GM19455 (cell line): Measurements from ENCODE around the gene RNF152.

Source experiments
- ATAC-seq: cut with Tn5 transposase; IDR thresholded peaks from one replicate; pipeline ENCODE4 v1.9.1; 2021; ENCODE audit not compliant: unreplicated experiment

Gene RNF152

DNA sequence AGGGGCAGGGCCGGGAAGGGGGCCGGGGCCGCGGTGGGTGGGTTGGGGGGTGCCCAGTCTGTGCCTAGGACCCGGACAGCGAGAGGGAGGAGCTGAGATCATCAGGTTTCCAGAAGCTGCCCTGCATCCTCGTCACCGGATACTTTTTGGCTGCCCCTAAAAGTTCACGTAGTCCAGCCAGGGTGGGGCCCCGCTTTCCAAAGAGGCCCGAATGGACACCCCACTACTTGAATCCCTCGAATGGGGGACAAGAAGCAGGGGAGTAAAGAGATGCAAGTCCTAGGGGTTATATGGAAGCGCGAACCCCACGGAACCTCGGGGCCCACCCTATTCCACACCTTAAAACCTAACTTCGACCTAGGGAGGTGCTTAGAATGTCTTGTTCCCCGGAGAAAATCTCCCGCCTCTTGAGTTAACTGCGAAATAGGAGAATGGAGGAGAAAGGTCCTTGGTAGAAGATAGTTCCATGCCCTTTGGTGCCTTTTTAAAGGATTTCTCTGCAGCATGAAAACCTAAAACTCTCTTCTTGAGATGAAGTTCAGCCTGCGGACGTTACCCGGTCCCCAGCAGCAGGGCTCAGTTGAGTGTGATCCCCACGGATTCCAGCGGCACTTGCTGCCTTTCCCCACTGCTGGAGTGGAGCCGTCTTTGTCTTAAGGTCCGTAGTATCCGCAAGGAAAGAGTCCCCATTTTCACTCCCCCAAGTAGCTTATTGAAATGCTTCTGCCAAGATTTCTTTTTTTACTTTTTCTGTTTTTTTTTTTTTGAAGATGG is 2.1 kb upstream of the RNF152 start:
- ATAC-seq = no peak

DNA sequence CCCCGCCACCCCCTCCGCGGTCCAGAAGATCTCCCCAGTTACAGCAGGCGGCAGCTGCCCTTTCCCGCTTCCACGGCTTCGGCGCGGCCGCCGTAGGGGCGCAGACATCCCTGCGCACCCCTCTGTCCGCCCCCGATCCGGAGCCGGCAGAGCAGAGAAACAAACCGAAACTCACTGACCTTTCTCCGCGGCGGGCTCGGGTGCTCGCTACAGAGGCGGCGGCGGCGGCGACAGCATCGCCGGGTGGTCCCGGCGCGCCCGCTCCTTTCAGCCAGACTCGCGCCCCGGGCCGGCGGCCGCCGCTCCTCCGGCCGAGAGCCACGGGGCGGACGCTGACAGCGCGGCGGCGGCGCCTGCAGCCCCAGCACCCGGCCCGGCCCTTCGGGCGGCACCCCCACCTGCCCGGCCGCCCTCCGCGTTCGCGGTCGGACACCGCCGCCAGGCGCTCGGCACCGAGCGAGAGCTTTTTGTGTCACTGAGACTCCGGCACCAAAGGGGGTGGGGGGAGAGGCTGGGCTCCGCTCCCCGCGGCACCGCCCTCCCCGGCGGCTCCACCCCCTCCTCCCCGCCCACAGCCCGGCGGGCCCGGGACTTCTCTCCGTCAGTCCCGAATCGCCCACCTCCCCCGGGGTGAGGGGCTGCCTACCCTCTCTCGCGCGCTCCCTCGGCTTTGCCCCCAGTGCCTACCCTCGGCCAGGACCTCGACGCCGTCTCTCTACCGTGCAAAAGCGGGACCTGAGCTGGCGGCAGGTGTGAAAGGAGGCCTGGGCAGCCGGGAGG is 1.4 kb upstream of the RNF152 start:
- peak; percentile 93 for ATAC-seq

DNA sequence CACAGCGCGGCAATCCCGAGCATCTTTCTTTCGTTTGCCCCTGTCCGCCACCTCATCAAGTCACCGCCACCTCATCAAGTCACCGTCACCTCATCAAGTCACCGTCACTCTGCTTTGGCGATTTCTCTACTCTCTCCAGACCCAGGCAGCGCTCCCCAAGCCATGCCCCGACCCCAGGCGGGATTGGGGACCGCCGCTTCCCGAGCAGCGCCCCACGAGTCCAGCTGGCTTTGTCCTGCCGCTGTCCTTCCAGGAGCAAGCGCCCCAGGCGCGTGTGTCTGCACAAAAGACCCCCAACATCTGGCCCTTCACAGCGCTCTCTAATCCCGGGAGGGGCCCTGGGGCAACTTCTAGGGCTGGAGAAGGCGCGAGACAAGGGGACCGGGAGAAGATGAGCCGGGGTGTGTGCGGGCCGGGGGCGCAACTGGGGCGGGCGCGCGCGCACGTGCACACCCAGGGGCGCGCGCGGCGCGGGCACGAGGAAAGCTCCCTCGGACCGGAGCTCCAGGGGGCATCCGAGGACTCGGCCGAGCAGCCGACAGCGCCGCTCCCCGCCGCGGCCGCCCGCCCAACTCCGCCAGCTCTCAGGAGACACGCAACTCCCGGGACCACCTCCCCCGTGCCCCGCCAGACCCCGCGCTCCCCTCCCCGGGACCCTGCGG is 633 bp upstream of the RNF152 start:
- ATAC-seq = peak; percentile 23

DNA sequence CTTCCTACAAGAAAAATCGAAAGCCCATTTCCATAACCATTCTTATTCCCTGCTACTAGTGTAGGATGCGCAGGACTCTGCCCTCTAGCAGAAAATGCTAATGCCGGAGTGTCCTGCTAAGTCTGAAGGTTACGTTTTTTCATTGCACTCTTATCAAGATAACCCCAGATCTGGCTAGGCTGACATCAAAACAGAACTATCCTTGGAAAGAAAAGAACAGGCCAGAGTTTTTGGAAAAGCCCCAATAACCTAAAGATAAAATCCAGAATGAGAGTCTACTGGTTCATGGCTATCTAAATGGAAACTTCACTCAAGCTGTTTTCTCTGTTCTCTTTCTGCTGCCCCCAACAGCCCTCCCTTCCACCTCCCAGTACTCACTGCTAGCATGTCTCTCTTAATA is 913 bp downstream of the RNF152 start:
- ATAC-seq = no peak

DNA sequence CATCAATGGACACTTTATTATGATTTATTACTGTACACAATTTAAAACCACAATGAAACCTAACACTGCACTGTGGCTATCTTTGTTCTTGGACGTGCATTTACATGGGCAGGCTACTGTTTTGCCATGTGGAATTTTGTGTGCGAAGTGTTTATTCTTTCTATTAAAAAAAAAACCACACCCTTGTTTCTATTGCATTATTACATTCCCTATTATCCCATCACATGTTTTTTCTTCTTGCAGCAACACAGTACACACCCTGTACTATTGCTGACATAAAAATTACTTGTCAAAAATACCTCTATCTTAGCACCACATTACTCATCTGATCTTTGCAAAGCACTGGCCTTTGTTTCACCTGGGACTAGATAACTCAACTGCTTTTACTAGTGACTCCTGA is 1.5 kb downstream of the RNF152 start:
- no peak for ATAC-seq

DNA sequence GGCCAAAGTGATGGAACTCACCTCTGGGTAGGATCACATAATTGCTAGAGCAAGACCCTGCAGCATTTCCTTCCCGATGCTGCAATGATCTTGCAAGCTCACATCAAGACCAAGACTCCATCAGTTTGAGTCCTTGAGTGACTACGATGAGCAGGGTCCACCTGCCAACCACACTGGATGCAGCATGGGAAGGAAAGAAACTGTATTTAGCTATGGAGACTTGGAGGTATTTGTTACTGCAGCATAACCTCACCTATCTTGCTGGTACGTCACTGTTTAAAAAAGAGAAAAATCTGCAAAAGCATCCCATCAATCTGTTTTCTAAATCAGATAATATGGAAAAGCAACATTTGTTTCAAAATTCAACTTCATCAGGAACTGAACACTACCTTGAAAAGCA is 2.5 kb downstream of the RNF152 start:
- no peak for ATAC-seq

DNA sequence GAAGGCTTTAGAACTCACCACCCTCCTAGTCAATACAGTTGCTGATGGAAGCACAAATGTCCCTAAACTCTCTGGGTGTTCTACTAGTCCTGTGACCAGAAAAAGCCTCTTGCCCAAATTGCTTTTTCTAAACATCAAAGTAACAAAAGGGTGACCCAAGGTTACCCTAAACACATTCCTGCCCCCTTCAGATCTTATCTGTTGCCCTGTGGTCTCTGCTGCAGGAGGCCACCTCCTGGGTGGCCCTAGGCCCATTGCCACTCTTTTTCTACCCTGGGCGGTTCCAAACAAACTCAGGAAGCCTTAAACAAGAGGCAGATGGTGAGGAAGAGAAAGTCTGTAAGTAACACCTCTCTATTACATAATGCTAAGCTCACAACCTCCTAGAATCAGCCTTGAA is 3.3 kb downstream of the RNF152 start:
- ATAC-seq = no peak

DNA sequence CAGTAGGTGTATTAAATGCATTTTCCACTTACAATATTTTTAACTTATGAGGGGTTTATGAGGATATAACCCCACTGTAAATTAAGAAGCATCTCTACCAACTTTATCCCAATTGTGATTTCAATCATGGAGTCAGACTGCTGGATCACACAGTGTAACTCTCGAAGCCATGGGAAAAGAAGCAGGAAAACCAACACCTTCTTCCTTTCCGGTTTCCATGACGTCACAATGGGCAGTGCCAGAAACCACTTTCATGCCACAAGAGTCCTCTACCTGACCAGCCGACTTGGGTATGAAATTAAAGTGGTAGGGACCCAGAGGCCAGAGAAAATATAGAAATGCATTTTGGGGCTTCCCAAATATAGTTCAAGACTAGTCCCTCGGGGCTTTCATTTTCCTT is 4.2 kb downstream of the RNF152 start:
- no peak for ATAC-seq

DNA sequence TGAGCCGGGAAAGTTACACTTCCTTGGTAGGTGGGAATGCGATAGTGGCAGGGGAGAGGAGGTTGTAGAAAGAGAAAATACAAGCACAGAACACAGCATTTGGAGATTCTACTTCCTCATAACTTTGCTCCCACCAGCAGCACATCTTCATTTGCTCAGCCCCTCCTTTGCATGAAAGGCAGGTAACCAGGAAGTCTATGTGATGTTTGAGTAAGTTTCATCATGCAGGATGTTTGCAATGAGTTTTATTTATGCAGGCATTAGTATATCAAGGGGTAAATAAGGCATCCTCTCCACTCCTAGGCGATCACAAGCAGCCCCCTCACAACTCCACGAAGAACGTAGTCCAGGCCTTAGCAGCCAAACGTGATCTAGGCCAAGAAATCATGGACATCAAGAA is 5.0 kb downstream of the RNF152 start:
- ATAC-seq = no peak

DNA sequence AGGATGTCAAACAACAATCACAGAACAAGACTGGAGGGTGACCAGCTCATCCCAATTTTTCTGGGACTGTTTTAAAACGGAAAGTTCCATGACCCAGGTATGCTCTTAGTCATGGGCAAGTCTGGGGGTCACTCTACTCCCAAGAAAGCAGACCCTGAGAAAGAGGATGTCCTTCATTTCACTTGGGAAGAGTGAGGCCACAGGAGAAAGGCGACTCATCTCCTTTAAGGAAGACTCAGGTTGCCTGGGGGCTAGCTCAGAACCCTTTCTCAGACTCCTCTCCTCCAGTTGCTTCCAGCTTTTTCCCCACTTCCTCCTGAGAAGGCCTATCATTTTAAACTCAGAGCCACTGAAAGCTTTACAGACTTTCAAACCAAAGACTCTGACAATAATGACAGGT is 9.3 kb downstream of the RNF152 start:
- ATAC-seq = no peak

DNA sequence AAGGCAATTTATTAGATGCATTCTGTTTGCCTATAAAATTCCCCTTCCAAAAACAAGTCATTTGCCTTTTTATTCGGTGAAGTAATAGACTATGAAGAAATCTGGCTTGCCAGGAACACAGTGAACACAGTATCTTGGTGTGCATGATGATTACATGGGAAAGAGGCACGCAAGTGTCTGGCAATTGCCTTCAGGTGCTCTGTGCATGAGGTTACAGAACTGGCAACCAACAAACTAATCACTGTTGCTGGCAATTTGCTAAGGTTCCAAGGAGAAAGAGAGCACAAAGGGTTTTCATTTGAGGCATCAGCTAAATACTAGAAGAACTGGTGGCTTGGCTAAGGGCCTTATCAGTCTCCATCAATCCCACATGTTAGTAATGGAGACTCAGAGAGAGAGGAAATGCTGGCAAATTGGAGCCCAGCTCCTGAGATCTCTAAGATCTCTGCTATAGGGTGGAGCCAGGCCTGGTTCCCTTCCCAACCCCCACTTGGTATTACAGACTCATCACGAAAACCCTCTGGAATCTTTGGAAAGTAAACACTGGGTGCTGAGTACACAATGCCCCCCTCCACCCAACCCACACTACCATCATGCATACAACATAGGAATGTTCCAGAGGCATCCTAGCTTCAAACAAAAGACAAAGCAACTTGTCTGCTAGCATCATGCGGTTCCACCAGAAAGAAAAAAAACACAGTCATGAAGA is 10.4 kb downstream of the RNF152 start:
- ATAC-seq = no peak

DNA sequence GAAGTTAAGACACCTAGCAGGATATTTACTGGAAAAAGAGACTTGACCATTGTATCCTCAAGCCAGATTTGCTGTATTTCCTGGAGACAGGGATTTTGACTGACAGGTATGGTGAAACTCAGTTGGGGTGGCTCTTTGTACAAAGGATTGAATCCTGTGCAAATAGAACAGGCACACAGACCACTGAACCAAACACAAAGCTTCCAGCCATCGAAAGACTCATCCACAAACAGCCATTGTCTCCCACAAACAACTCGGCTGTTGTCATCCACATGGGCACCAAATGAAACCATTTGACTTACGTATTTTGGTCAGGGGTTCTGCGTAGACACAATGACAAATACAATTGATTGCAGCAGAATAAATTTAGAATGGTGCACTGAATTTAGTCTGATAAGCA is 15.9 kb downstream of the RNF152 start:
- no peak for ATAC-seq

DNA sequence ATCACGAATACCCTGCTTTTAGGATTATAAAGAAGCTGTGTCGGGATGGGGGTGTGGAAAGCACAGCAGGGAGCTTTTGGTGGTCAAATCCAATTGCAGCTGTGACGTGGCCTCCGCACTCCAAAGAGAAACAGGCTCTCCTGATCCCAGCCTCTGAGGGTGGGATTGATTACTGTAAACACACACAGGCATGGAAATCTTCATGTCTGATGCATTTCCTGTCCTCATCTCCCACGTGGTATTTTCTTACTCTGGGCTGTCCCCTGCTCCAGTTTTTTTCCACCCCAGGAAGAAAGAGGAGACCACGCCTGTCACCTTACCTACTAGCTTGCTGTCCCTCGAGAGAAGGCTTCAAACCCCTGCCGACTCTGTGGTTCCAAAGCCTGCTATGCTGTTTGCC is 22.7 kb downstream of the RNF152 start:
- ATAC-seq = no peak

DNA sequence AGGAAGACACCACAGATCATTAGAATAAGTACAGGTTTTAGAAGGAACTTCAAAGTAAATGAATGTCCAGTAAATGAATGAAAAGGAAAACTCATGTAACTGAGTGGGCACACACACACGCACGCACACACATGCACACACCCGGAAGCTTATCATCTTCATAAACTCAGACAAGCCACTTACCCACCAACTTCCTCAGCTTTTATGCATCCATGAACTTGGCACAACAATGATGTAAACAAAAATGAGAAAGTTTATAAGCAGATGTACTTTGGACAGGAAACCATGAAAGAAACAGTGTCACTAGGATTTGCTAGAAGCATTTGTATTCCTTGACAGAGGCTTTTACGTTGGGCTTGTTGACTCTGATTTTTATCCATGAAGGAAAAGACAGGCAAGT is 23.2 kb downstream of the RNF152 start:
- ATAC-seq = no peak

DNA sequence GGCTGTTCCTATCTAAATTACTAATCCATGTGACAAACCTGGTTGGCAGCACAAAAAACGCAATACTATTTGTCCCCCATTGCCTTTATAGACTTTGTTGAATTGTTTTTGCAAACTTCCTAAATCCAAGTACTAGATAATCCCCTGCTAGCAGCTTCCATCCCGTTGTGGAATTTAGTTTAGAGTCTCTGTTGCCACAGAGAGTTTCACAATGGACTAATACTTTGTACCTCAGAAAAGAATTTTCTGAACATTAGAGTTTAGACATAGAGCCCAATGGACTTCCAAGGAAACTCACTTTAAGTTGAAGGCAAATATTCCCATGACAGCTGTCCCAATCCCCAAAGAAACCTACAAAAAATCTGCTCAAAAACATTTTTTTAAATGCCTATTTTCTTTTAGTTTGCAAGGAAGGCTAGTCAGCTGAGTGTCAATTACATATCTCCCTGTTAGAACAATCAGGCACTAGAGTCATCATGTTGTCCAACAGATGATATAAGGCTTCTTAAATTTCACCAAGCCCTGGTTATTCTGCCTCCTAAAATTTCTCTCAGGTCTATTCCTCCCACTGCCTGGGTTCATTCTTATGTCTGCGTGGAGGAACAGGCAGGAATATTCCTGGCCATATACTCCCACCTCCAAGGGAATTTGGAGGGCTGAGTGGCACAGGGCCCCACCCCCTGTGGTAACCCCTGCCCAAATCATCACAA is 27.2 kb downstream of the RNF152 start:
- no peak for ATAC-seq

DNA sequence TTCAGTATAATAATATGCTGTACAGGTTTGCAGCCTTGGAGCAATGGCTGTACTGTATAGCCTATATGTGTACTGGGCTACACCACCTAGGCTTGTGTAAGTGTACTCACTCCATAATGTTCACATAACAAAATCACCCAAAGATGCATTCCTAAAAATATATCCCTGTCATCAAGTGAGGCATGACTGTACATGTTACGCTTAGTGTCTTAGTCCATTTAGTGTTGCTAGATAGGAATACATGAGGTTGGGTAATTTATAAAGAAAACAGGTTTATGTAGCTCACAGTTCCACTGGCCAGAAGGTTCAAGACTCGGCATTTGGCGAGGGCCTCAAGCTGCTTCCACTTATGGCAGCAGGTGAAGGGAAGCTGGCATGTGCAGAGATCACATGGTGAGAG is 31.4 kb downstream of the RNF152 start:
- no peak for ATAC-seq

DNA sequence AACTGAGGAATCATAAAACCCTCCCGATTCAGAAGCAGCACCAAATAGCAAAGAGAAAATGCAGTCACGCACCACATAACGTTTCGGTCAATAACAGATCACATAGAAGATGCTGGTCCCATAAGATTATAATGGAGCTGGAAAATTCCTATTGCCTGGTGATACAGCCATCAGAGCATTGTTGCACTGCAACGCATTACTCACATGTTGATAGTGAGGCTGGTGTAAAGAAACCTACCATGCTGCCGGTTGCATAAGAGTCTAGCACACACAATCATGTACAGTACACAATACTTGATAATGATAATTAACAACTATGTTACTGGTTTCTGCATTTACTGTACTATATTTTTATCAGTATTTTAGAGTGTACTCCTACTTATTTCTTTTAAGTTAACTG is 32.5 kb downstream of the RNF152 start:
- ATAC-seq = no peak

DNA sequence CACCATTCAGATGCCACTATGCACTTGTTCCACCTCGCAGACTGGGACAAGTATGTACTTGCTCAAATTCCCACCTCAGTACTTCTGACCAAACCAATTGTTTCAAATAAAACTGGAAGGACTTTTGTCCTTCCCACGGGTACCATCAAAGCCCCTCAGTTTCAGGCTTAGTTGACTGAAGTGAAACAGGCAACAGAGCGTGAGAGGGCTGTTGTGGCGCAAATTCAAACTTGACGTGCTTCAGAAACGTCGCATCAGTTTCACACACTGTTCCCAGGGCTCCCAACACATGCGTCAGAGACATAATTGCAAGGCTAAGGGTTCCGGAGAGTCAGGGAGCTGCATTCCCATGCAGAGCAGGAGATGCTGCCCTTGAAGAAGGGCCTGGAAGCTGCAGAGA is 33.7 kb downstream of the RNF152 start:
- ATAC-seq = no peak

DNA sequence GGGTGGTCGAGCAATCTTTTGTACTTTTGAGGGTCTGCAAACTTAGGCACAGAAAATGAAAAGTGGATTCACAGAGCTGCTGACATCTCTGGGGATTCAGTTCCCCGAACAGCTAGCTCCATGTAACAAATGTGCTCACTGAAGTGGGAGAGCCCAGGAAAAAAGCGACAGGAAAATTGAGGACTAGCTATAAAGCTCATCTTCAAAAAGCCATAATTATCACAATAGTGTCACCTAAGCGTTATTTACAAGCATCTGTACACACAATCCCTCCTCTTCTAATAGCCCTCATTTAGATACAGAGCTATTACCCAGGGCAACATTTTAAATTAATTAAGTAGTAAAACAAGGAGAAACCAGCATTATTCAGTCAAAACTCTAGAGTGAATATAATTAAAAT is 36.1 kb downstream of the RNF152 start:
- ATAC-seq = no peak

DNA sequence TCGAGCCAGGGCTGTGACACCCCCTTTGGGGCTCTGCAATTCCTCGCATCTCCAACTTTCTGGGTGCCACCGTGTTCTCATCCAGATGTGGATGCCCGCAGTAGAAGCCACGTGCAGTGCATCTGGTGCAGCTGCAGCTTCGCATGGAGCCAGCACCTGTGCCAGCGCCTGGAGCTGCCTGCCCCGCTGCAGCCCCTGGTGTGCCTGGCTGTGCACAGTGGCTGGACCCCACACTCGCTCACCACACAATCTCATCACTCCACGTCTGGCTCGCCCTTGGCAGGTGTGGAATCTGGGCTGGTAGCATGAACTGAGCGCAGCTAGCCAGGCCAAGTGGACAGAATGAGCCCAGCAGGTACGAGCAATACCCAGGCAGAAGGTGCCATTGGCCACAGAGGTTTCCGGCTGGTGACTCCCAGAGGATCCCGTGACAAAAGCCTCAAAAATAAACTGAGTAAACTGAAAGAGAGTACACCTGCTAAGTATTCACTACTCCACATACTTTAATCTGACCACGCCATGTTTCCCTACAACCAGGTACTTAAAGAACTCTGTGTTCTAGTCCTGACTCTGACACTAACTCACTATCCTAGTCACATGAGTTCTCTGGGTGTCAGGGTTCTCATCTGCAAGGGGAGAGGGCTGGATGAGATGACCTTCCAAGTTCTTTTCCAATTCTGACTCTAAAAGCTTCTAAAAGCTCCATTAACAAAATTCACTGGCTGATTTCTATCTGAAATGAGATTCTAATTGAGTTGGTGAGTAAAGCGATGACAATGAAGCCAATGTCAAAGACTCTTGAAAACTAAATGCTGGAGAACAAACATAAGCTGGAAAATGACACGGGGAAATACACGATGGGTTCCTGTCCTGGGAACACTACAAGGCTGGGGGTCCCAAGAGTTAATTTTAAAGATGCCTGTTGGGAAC is 37.1 kb downstream of the RNF152 start:
- ATAC-seq = no peak
